H9 (cell line): ENCODE data around the gene CYB5RL. TPM values are rescaled to one million over a fixed set of nuclear protein-coding genes. Genes with fewer than 3 reads are reported as not detected.

Experiments
- DNase-seq: peaks from one replicate; pipeline ENCODE4 v3.0.0-alpha.2; 2017
- H2AFZ ChIP-seq: one replicate; pipeline ENCODE4 v1.6.1; 2013; ENCODE audit warnings: mild to moderate bottlenecking, low read length, control low read depth, moderate library complexity
- H2AK5ac ChIP-seq: 2 replicates; pipeline ENCODE4 v1.6.1; 2013; ENCODE audit warnings: low read length, control low read depth, mixed read lengths; ENCODE audit not compliant: insufficient read length
- H2BK120ac ChIP-seq: one replicate; pipeline ENCODE4 v1.6.1; 2013; ENCODE audit warnings: low read depth, mild to moderate bottlenecking, low read length, control low read depth, inconsistent platforms; ENCODE audit not compliant: poor library complexity, severe bottlenecking
- H2BK12ac ChIP-seq: 2 replicates; pipeline ENCODE4 v1.6.1; 2013; ENCODE audit warnings: low read length, control low read depth, mixed read lengths, low read depth; ENCODE audit not compliant: insufficient read length
- H2BK15ac ChIP-seq: 2 replicates; pipeline ENCODE4 v1.6.1; 2013; ENCODE audit warnings: low read depth, low read length, control low read depth
- H2BK20ac ChIP-seq: one replicate; pipeline ENCODE4 v1.6.1; 2013; ENCODE audit warnings: low read depth, mild to moderate bottlenecking, low read length, control low read depth, inconsistent platforms; ENCODE audit not compliant: poor library complexity, severe bottlenecking
- H2BK5ac ChIP-seq: 2 replicates; pipeline ENCODE4 v1.6.1; 2013; ENCODE audit warnings: low read length, control low read depth, mixed read lengths; ENCODE audit not compliant: insufficient read length
- H3K14ac ChIP-seq: 2 replicates; pipeline ENCODE4 v1.6.1; 2013; ENCODE audit warnings: low read length, control low read depth; ENCODE audit not compliant: insufficient read depth
- H3K18ac ChIP-seq: 2 replicates; pipeline ENCODE4 v1.6.1; 2013; ENCODE audit warnings: low read depth, mild to moderate bottlenecking, mixed read lengths, low read length, control low read depth; ENCODE audit not compliant: insufficient read length
- H3K23ac ChIP-seq: 2 replicates; pipeline ENCODE4 v1.6.1; 2013; ENCODE audit warnings: low read length, control low read depth, mixed read lengths, low read depth; ENCODE audit not compliant: insufficient read length
- H3K23me2 ChIP-seq: 2 replicates; pipeline ENCODE4 v1.6.1; 2013; ENCODE audit warnings: low read depth, mild to moderate bottlenecking, mixed read lengths, low read length, control low read depth; ENCODE audit not compliant: insufficient read length, poor library complexity, severe bottlenecking
- H3K27ac ChIP-seq: 2 replicates; pipeline ENCODE4 v1.5.1; 2013; ENCODE audit warnings: low read length, control low read depth, mixed read lengths, low read depth; ENCODE audit not compliant: insufficient read length
- H3K27me3 ChIP-seq: 2 replicates; pipeline ENCODE4 v1.6.1; 2013; ENCODE audit warnings: low read length, control low read depth, inconsistent platforms; ENCODE audit not compliant: insufficient read depth
- H3K4ac ChIP-seq: 2 replicates; pipeline ENCODE4 v1.6.1; 2013; ENCODE audit warnings: low read depth, mild to moderate bottlenecking, control low read depth, inconsistent platforms, low read length, moderate library complexity
- H3K4me1 ChIP-seq: 2 replicates; pipeline ENCODE4 v1.6.1; 2013; ENCODE audit warnings: low read length, control low read depth, inconsistent platforms; ENCODE audit not compliant: insufficient read depth
- H3K4me2 ChIP-seq: 2 replicates; pipeline ENCODE4 v1.6.1; 2013; ENCODE audit warnings: low read length, control low read depth, mixed read lengths; ENCODE audit not compliant: insufficient read length, insufficient read depth
- H3K56ac ChIP-seq: 2 replicates; pipeline ENCODE4 v1.6.1; 2013; ENCODE audit warnings: low read depth, mild to moderate bottlenecking, mixed read lengths, low read length, control low read depth; ENCODE audit not compliant: insufficient read length
- H3K79me1 ChIP-seq: 2 replicates; pipeline ENCODE4 v1.6.1; 2013; ENCODE audit warnings: low read depth, mild to moderate bottlenecking, moderate library complexity, low read length, control low read depth, inconsistent platforms; ENCODE audit not compliant: insufficient read depth, poor library complexity, severe bottlenecking
- H3K79me2 ChIP-seq: 2 replicates; pipeline ENCODE4 v1.6.1; 2013; ENCODE audit warnings: low read length, control low read depth, inconsistent platforms; ENCODE audit not compliant: insufficient read depth
- H3K9ac ChIP-seq: 2 replicates; pipeline ENCODE4 v1.6.1; 2013; ENCODE audit warnings: low read length, control low read depth, mixed read lengths; ENCODE audit not compliant: insufficient read length; ENCODE audit errors: extremely low read depth
- H3K9me3 ChIP-seq: one replicate; pipeline ENCODE4 v1.6.1; 2013; ENCODE audit warnings: low read depth, low read length, inconsistent platforms; ENCODE audit not compliant: control insufficient read depth
- H3T11ph ChIP-seq: one replicate; pipeline ENCODE4 v1.6.1; 2013; ENCODE audit warnings: mild to moderate bottlenecking, low read length, control low read depth, inconsistent platforms
- H4K20me1 ChIP-seq: one replicate; pipeline ENCODE4 v1.6.1; 2013; ENCODE audit not compliant: control insufficient read depth, insufficient read length, insufficient read depth
- H4K5ac ChIP-seq: 2 replicates; pipeline ENCODE4 v1.6.1; 2013; ENCODE audit warnings: low read depth, mild to moderate bottlenecking, mixed read lengths, low read length, control low read depth; ENCODE audit not compliant: insufficient read length
- H4K8ac ChIP-seq: replicated peaks from 2 replicates; pipeline ENCODE4 v1.6.1; 2013; ENCODE audit warnings: low read length, control low read depth, mixed read lengths, low read depth; ENCODE audit not compliant: insufficient read length
- H4K91ac ChIP-seq: 2 replicates; pipeline ENCODE4 v1.6.1; 2013; ENCODE audit warnings: low read depth, mild to moderate bottlenecking, moderate library complexity, mixed read lengths, low read length, control low read depth; ENCODE audit not compliant: insufficient read length
- H3K27ac Mint-ChIP-seq, 3 experiments: 2 replicates in 2 of 3; 3 replicates in 1 of 3; pipeline ENCODE4 v1.8.0; 2020 to 2021; ENCODE audit warnings: mixed read lengths in 3 of 3, mild to moderate bottlenecking in 1 of 3, moderate library complexity in 1 of 3
- H3K27me3 Mint-ChIP-seq: 2 replicates; pipeline ENCODE4 v1.8.0; 2021; ENCODE audit warnings: low read depth, mild to moderate bottlenecking, moderate library complexity, mixed read lengths
- H3K36me3 Mint-ChIP-seq, 3 experiments: 2 replicates in 2 of 3; 3 replicates in 1 of 3; pipeline ENCODE4 v1.8.0; 2020 to 2021; ENCODE audit warnings: low read depth in 3 of 3, mixed read lengths in 3 of 3; ENCODE audit not compliant: insufficient read depth in 1 of 3
- H3K4me1 Mint-ChIP-seq, 2 experiments: 2 replicates each; pipeline ENCODE4 v1.8.0; 2020; ENCODE audit warnings: mixed read lengths in 2 of 2
- H3K4me3 Mint-ChIP-seq, 2 experiments: 2 replicates in 1 of 2; 3 replicates in 1 of 2; pipeline ENCODE4 v1.8.0; 2020 to 2021; ENCODE audit warnings: mild to moderate bottlenecking in 2 of 2, mixed read lengths in 2 of 2, moderate library complexity in 1 of 2
- H3K9me3 Mint-ChIP-seq, 2 experiments: 2 replicates in 1 of 2; 3 replicates in 1 of 2; pipeline ENCODE4 v1.8.0; 2020; ENCODE audit warnings: mild to moderate bottlenecking in 2 of 2, mixed read lengths in 2 of 2, moderate library complexity in 1 of 2
- CTCF ChIP-seq: fragments of 200-600 bp; sonication (generic); conservative IDR thresholded peaks from 3 replicates; pipeline ENCODE4 v1.8.0; 2021; ENCODE audit warnings: antibody characterized with exemption, mild to moderate bottlenecking
- WGBS: extraction: QIAGEN DNeasy Blood & Tissue Kit; methylation state at CpG from one replicate; pipeline ENCODE4 v1.1.7; 2013; ENCODE audit warnings: missing lambda C conversion rate, low lambda C conversion rate, mixed read lengths; ENCODE audit not compliant: insufficient read length; ENCODE audit errors: extremely low coverage; 5-methylcytosine and 5-hydroxymethylcytosine counted together
- total RNA-seq: library from RNA; stranded (reverse); gene quantifications from 2 replicates; pipeline ENCODE4 v1.2.1, GENCODE V29; 2021

Gene CYB5RL
- total RNA-seq, 1 experiment from 2014 or later: 12.6 TPM

GRCh38 chr1:54223441-54224202 is 23.8 kb upstream of the CYB5RL start:
- Histone ChIP-seq H3K23me2 (no peaks in the 10 kb centered on the region), H4K91ac (no peak overlapping the region), H3K79me2 (no peaks in the 10 kb centered on the region), H3K14ac (no peak overlapping the region), H3K79me1 (no peaks in the 10 kb centered on the region), H3K27me3 (no peaks in the 10 kb centered on the region), H2AFZ (no peak overlapping the region), H3K9me3 (no peaks in the 10 kb centered on the region), H4K5ac (no peak overlapping the region), H2BK15ac (no peak overlapping the region), H4K8ac (no peak overlapping the region), H3K56ac (no peak overlapping the region), H2BK5ac (no peak overlapping the region), H3K9ac (no peak overlapping the region), H3K4me1 (no peaks in the 10 kb centered on the region), H3K23ac (no peak overlapping the region), H3K4ac (no peak overlapping the region), H2BK120ac (no peak overlapping the region), H3K4me2 (no peak overlapping the region), H2BK12ac (no peak overlapping the region), H3K18ac (no peak overlapping the region), H3K27ac (no peak overlapping the region), H4K20me1 (no peaks in the 10 kb centered on the region), H2BK20ac (no peak overlapping the region), H2AK5ac (no peak overlapping the region), H3T11ph (no peak overlapping the region)
- no peak for TF ChIP-seq CTCF
- H3K27me3 Mint-ChIP-seq: peaks cover 2% of the 10 kb centered on the region; the same call in 1 of the 2 replicates
- H3K36me3 Mint-ChIP-seq: peaks cover 11 to 37% (median 33%) of the 10 kb centered on the region in 3 experiments; a peak in 6 of 7 replicates
- WGBS: no CpG with 5 or more reads among the region's 16 CpGs
- H3K27ac Mint-ChIP-seq: peak overlapping the region; percentile 42 to 91 (median 84); a peak in 5 of 7 replicates
- H3K9me3 Mint-ChIP-seq: no peaks in the 10 kb centered on the region
- no peak overlapping the region for H3K4me3 Mint-ChIP-seq
- peaks cover 28 to 42% of the 10 kb centered on the region in 2 experiments for H3K4me1 Mint-ChIP-seq
- DNase-seq: no peak
